Uterus (tissue), 4 donors: ENCODE results near the gene GYG1. TPM values are rescaled to one million over a fixed set of nuclear protein-coding genes. Genes with fewer than 3 reads are reported as not detected.

Experiments used
- DNase-seq, 2 donors: peaks; one replicate each; pipeline ENCODE4 v3.0.0-alpha.2; 2019 to 2020
- H3K27ac ChIP-seq, 2 donors: fragments of 200-600 bp; sonication (generic); 1 replicate in 1 of 2; 2 replicates in 1 of 2; pipeline ENCODE4 v1.5.1; 2016 to 2018
- H3K27me3 ChIP-seq, 2 donors: fragments of 200-600 bp; sonication (generic); one replicate each; pipeline ENCODE4 v1.5.1; 2018 to 2019; ENCODE audit warnings: control low read depth in 1 of 2
- H3K36me3 ChIP-seq, 2 donors: fragments of 200-600 bp; sonication (generic); one replicate each; pipeline ENCODE4 v1.5.1; 2019; ENCODE audit warnings: control low read depth in 1 of 2
- H3K4me1 ChIP-seq, 2 donors: fragments of 200-600 bp; sonication (generic); one replicate each; pipeline ENCODE4 v1.5.1; 2018 to 2019; ENCODE audit warnings: control low read depth in 1 of 2
- H3K4me3 ChIP-seq, 2 donors: fragments of 200-600 bp; sonication (generic); 1 replicate in 1 of 2; 2 replicates in 1 of 2; pipeline ENCODE4 v1.5.1; 2018 to 2019; ENCODE audit warnings: mild to moderate bottlenecking in 1 of 2
- H3K9me3 ChIP-seq, 2 donors: fragments of 200-600 bp; sonication (generic); one replicate each; pipeline ENCODE4 v1.5.1; 2019; ENCODE audit warnings: control low read depth in 1 of 2
- POLR2A ChIP-seq, 2 donors: fragments of 450-650 bp; IDR thresholded peaks; one replicate each; pipeline ENCODE4 v1.6.1; 2016; ENCODE audit warnings: antibody characterized with exemption in 2 of 2, mild to moderate bottlenecking in 1 of 2, moderate library complexity in 1 of 2
- intact Hi-C: fragments of 100-400 bp; cut with DNase I; formaldehyde crosslinking; loops from one replicate; pipeline ENCODE4 v1.15.1; 2023; ENCODE audit warnings: low total_unique reads
- total RNA-seq, 4 donors: library from RNA; depleted of rRNA in 3 of 4; stranded (reverse); fragments of >200 nt in 3 of 4; gene quantifications; one replicate each; pipeline versions ENCODE4 v1.1.0 to v1.2.4, GENCODE V29; 2014 to 2023
- TF ChIP-seq, protein P1 (sequence below), 4 experiments: fragments of 200-600 bp in 2 of 4; fragments of 450-650 bp in 2 of 4; sonication (generic) in 2 of 4; IDR thresholded peaks; one replicate each; pipeline ENCODE4 v1.5.1; 2016 to 2019; ENCODE audit warnings: antibody characterized with exemption in 4 of 4, mild to moderate bottlenecking in 2 of 4, moderate library complexity in 1 of 4
- donor health status: DM: yes; HTN: yes; CAD: no.

Gene GYG1
- total RNA-seq, 4 donors from 2014 or later: 37.4 to 122 (median 64.2) TPM

GRCh38 chr3:148955544-148956346, 35.6 kb upstream of the GYG1 start:
- Histone ChIP-seq H3K27me3 (no peaks in the 10 kb centered on the region), H3K36me3 (no peaks in the 10 kb centered on the region), H3K4me1 (peaks cover 0 to 10% of the 10 kb centered on the region in 2 donors), H3K9me3 (no peaks in the 10 kb centered on the region), H3K4me3 (no peak overlapping the region), H3K27ac (peak overlapping the region; percentile 97 to 99)
- intact Hi-C loops: loop anchor here (10.0 kb wide), 1 partner anchor 319 kb away; no protein-coding TSS in a partner anchor
- DNase-seq: peak; percentile 65 to 88
- no peak for TF ChIP-seq POLR2A (IDR thresholded peaks at IDR 0.05)
- TF ChIP-seq, protein P1, sequence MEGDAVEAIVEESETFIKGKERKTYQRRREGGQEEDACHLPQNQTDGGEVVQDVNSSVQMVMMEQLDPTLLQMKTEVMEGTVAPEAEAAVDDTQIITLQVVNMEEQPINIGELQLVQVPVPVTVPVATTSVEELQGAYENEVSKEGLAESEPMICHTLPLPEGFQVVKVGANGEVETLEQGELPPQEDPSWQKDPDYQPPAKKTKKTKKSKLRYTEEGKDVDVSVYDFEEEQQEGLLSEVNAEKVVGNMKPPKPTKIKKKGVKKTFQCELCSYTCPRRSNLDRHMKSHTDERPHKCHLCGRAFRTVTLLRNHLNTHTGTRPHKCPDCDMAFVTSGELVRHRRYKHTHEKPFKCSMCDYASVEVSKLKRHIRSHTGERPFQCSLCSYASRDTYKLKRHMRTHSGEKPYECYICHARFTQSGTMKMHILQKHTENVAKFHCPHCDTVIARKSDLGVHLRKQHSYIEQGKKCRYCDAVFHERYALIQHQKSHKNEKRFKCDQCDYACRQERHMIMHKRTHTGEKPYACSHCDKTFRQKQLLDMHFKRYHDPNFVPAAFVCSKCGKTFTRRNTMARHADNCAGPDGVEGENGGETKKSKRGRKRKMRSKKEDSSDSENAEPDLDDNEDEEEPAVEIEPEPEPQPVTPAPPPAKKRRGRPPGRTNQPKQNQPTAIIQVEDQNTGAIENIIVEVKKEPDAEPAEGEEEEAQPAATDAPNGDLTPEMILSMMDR (IDR thresholded peaks at IDR 0.05): peak; percentile 61 to 72 (median 67)

- intact Hi-C loops: loop anchor here (10.0 kb wide), 1 partner anchor 317 kb away; no protein-coding TSS in a partner anchor
- no peaks in the 10 kb centered on the region for H3K27me3 ChIP-seq
- DNase-seq: no peak
- H3K36me3 ChIP-seq: no peaks in the 10 kb centered on the region
- peak overlapping the region; percentile 97 to 99 for H3K27ac ChIP-seq
- H3K9me3 ChIP-seq: no peaks in the 10 kb centered on the region
- no peak overlapping the region for H3K4me3 ChIP-seq
- no peak for TF ChIP-seq POLR2A (IDR thresholded peaks at IDR 0.05)
- TF ChIP-seq, protein P1 (IDR thresholded peaks at IDR 0.05): no peak
- H3K4me1 ChIP-seq: peaks cover 0 to 10% of the 10 kb centered on the region in 2 donors
Measured at GRCh38 chr3:148957586-148957985, 33.8 kb upstream of the GYG1 start.

DNA sequence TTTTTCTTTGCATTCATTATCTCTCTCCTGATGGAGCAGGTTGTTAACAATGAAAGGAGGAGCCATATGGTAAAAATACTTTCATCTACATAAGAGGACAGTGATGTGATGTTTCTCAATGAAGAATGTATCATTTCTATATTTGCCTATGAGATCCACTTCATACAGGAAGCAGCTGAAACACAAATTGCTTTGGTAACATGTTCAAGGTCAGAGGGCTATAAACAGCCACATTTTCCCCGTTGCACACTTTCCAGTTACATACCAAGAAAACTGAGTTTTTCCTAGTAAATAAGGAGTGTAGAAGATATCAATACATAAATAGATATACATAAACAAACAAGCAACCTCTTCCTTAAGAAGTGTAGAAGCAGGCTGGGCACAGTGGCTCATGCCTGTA, 32.6 kb upstream of the GYG1 start:
- peak overlapping the region; percentile 97 to 99 for H3K27ac ChIP-seq

DNA sequence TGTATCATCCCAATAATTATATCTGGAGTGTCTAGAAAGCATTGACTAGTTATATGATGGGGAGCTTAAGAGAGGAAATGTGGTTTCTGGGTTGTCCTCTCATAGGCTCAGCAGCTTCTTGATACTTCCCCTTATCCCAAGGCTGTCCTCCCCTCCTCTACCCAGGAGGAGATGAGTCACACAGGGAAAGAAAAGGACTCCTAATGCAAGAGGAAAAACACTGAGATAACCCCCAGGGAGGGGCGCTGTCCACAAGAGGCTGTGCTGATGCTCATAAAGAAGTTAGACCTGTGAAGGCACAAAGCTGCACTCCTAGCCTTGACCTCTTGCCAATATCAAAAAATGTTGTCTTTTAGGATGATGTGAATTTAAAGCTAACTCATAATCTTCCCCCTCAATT, 28.8 kb upstream of the GYG1 start:
- Histone ChIP-seq H3K27ac (no peak overlapping the region), H3K9me3 (no peaks in the 10 kb centered on the region), H3K36me3 (no peaks in the 10 kb centered on the region), H3K4me1 (no peaks in the 10 kb centered on the region), H3K4me3 (no peak overlapping the region), H3K27me3 (no peaks in the 10 kb centered on the region)
- intact Hi-C loops: no loop called here
- peak in 1 of 2 donors; percentile 57 for DNase-seq
- no peak for TF ChIP-seq POLR2A (IDR thresholded peaks at IDR 0.05)
- TF ChIP-seq, protein P1 (IDR thresholded peaks at IDR 0.05): no peak

More for the DNA sequence above, 32.6 kb upstream of the GYG1 start:
- H3K9me3 ChIP-seq: no peaks in the 10 kb centered on the region
- H3K27me3 ChIP-seq: no peaks in the 10 kb centered on the region
- intact Hi-C loops: loop anchor here (10.0 kb wide), 1 partner anchor 316 kb away; no protein-coding TSS in a partner anchor
- peaks cover 0 to 10% of the 10 kb centered on the region in 2 donors for H3K4me1 ChIP-seq
- no peak for DNase-seq
- no peak overlapping the region for H3K4me3 ChIP-seq
- no peaks in the 10 kb centered on the region for H3K36me3 ChIP-seq
- TF ChIP-seq POLR2A (IDR thresholded peaks at IDR 0.05): no peak
- TF ChIP-seq, protein P1 (IDR thresholded peaks at IDR 0.05): no peak

GRCh38 chr3:148964809-148965208, 26.5 kb upstream of the GYG1 start:
- Histone ChIP-seq H3K9me3 (no peaks in the 10 kb centered on the region), H3K4me3 (no peak overlapping the region), H3K27me3 (no peaks in the 10 kb centered on the region), H3K36me3 (no peaks in the 10 kb centered on the region), H3K4me1 (no peaks in the 10 kb centered on the region), H3K27ac (peak overlapping the region in 1 of 2 donors; percentile 47)
- intact Hi-C loops: no loop called here
- no peak for TF ChIP-seq POLR2A (IDR thresholded peaks at IDR 0.05)
- TF ChIP-seq, protein P1 (IDR thresholded peaks at IDR 0.05): no peak
- DNase-seq: no peak
